Posterior vena cava (tissue), 2 donors: ENCODE measurements around the gene ICAM2. TPM values are rescaled to one million over a fixed set of nuclear protein-coding genes. Genes with fewer than 3 reads are reported as not detected.

Source experiments
- DNase-seq: peaks from one replicate; pipeline ENCODE4 v3.0.0-alpha.2; 2020; ENCODE audit warnings: low spot score
- intact Hi-C, 2 donors: fragments of 100-400 bp; cut with DNase I; formaldehyde crosslinking; loops; one replicate each; pipeline versions ENCODE4 v1.14.1 to v1.14.2; 2022 to 2023
- total RNA-seq, 2 donors: library from RNA; stranded (reverse); fragmentation: NEBNext Ultra II Directional; extraction: Animal tissue kit (Norgen Biotek cat#: 25700); gene quantifications; one replicate each; pipeline ENCODE4 v1.2.1, GENCODE V29; 2021
- donor health status: DM: yes; HTN: yes; CAD: no.
- donor health status: DM: yes; HTN: yes; CAD: no.

ICAM2 gene
- total RNA-seq, 2 donors from 2014 or later = 26.7 to 36.4 TPM

GRCh38 chr17:64053101-64053500, 32.7 kb upstream of the ICAM2 start:
- DNase-seq = no peak
- intact Hi-C loops = no loop called here

- intact Hi-C loops = no loop called here
- no peak for DNase-seq
Observed at GRCh38 chr17:64051153-64051552, 30.7 kb upstream of the ICAM2 start.

- intact Hi-C loops = no loop called here
- DNase-seq = no peak
Observed at GRCh38 chr17:64048805-64049204, 28.4 kb upstream of the ICAM2 start.

- no peak for DNase-seq
- intact Hi-C loops = no loop called here
Observed at GRCh38 chr17:64045176-64045575, 24.7 kb upstream of the ICAM2 start.

GRCh38 chr17:64042700-64043485, 22.5 kb upstream of the ICAM2 start:
- intact Hi-C loops = no loop called here

GRCh38 chr17:64041912-64042311, 21.5 kb upstream of the ICAM2 start:
- DNase-seq = no peak
- intact Hi-C loops = no loop called here

More at GRCh38 chr17:64042700-64043485, 22.5 kb upstream of the ICAM2 start:
- DNase-seq = no peak

GRCh38 chr17:64040206-64040605, 19.8 kb upstream of the ICAM2 start:
- intact Hi-C loops = no loop called here
- DNase-seq = no peak

GRCh38 chr17:64039106-64039400, 18.6 kb upstream of the ICAM2 start:
- intact Hi-C loops = no loop called here
- DNase-seq = no peak

GRCh38 chr17:64038331-64039105, 18.1 kb upstream of the ICAM2 start:
- DNase-seq = no peak

GRCh38 chr17:64037802-64038201, 17.4 kb upstream of the ICAM2 start:
- intact Hi-C loops = no loop called here
- DNase-seq = no peak

More at GRCh38 chr17:64038331-64039105, 18.1 kb upstream of the ICAM2 start:
- intact Hi-C loops = no loop called here

GRCh38 chr17:64037180-64037579, 16.7 kb upstream of the ICAM2 start:
- intact Hi-C loops = no loop called here
- DNase-seq = no peak

- intact Hi-C loops = no loop called here
- no peak for DNase-seq
Observed at GRCh38 chr17:64036198-64036922, 15.9 kb upstream of the ICAM2 start.

- DNase-seq = no peak
- intact Hi-C loops = no loop called here
Observed at GRCh38 chr17:64032081-64032480, 11.6 kb upstream of the ICAM2 start.

- no peak for DNase-seq
- intact Hi-C loops = loop anchor here (1.0 to 10.0 kb wide), 5 partner anchors 94 to 256 kb away; partner anchors contain the start of genes CD79B (in 1 of the 2), CSHL1 (in 1 of the 2) and GH1 (in 1 of the 2)
Observed at GRCh38 chr17:64028874-64029464, 8.5 kb upstream of the ICAM2 start.

- peak; percentile 92 for DNase-seq
- intact Hi-C loops = loop anchor here (10.0 kb wide), 3 partner anchors 91 to 259 kb away; partner anchors contain the start of genes CD79B (in 1 of the 2), CSHL1 (in 1 of the 2) and GH1 (in 1 of the 2)
Observed at GRCh38 chr17:64025732-64026294, 5.4 kb upstream of the ICAM2 start.

GRCh38 chr17:64024781-64025731, 4.6 kb upstream of the ICAM2 start:
- DNase-seq = peak; percentile 79
- intact Hi-C loops = loop anchor here (10.0 kb wide), 3 partner anchors 90 to 260 kb away; partner anchors contain the start of genes CD79B (in 1 of the 2), CSHL1 (in 1 of the 2) and GH1 (in 1 of the 2)

- DNase-seq = peak; percentile 8
- intact Hi-C loops = loop anchor here (10.0 kb wide), 3 partner anchors 89 to 261 kb away; partner anchors contain the start of genes CD79B (in 1 of the 2), CSHL1 (in 1 of the 2) and GH1 (in 1 of the 2)
Observed at GRCh38 chr17:64024215-64024654, 3.8 kb upstream of the ICAM2 start.
